HG03520 (cell line): ENCODE data around the gene GABBR2.

Experiments
- ATAC-seq: cut with Tn5 transposase; IDR thresholded peaks from one replicate; pipeline ENCODE4 v1.9.1; 2021; ENCODE audit warnings: mild to moderate bottlenecking, moderate library complexity; ENCODE audit not compliant: unreplicated experiment

GABBR2 gene

DNA sequence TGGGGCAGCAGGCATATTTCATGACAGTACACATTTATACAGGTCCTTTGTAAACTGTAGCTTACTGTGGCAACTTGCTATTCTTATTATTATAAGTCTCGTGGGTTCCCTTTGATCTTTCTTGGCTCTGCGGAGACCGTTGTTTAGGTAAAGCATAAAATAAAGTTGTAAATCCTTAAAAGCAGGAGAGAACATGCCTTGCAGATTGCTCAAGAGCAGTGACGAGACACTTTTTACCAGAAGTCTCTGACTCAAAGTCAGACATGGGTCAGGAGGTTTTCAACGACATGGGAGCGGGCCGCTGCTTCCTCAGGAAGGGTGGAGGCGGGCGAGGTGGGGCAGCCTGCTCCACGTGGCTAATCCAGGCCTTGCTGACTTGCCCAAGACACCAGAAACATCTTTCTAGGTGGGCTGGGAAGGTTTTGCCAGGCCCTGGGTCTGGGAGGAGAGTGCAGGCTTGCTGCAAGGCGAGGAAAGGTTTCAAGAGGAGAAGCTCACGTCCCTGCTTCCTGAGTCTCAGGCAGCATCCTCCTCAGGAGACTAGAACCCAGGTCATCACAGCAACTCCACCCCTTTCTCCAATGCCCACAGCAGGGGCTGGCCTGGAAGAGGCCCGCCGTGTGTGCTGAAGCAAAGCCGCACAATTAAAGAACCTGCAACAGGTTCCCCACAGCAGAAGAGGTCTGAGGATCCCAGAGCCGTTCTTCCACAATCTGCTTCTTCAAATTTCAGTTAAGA is 459.8 kb downstream of the GABBR2 start:
- ATAC-seq = no peak

DNA sequence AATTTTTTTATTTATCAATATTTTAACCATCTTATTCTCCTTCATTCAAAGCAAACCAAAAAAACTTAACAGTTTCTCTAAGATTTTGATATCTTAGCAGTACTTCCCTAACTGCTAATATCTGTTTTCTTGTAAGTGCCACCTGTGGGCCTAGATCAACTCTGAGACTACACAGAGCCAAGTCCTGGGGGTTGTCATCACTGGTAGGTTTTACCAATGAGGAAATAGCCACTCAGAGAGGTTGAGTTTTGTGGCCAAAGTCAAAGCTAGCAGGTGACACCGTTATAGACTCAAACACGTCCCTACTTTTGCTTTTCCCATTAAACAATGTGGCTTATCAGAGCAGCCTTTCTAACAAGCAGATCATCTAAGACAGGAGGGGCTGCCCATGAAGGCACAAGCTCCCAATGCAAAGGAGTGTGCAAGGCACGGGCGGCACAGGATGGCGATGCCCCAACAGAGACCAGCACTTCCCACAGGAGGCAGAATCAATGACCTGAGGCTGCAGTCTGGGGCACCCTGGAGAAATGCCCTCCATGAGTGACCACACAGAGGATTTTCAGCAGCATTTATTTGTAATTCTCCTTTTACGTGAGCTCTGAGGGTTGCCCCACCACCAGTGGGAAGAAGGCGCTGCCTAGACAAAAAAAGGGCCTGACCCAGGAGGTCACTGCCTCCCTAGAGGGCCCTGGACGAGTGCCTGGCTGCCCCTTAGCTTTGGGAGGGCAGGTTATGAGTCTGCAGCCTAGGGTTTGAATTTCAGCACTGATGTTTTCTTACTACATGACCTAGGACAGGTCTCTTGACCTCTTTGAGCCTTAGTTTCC is 460.7 kb downstream of the GABBR2 start:
- no peak for ATAC-seq

DNA sequence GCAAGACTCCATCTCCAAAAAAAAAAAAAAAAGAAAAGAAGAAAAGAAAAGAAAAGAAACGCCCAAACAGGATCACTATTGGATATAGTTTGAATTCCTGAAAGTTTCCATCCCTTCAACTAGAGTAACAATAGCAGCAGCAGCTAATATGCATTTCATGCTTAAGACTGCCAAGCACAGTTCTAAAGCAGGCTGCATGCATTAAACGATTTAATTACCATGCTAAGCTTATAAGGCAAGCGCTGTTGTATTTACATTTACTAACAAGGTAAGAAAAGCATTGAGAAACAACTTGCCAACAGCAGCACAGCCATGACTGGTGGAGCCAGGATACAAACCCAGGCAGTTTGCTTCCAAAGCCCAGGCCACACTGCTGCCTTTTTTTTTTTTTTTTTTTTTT is 466.3 kb downstream of the GABBR2 start:
- no peak for ATAC-seq

DNA sequence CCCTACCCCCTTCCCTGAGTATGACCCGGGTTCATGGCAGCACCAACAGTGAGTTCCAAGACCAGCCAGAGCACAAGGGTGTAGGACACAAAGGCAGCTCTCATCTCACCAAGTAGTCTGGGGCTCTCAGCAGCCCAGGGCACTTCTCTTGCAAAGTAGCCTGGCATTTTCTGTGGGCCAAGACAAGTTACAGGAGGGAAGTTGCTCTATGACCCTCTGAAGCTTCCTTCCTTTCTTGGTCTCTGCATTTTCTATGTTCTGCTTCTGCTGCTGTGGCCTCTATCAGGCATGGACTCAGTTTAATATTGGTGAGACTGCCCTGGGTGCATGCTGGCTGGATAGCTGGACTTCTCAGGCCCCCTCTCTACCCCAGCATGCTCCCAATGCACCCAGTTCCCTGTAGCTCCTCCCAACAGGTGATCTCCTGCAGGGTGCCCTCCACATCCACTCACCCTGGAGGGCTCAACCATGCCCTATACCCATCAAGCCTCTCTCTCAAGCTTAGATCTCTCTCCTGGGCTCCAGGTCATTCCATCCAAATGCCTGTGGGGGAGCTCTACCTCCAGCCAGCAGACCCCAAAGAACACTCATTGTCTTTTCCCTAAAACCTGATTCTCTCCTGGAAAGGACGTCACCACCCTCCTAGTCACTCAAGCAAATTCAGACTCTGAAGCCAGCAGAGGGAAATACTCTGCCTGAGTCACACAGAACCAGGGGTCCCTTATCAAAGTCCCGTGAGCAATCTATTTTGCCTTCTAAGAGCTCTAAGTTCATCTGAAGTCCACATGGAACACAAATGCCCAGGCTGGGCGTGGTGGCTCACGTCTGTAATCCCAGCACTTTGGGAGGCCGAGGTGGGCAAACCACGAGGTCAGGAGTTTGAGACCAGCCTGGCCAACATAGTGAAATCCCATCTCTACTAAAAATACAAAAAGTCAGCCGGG is 467.1 kb downstream of the GABBR2 start:
- ATAC-seq = no peak

DNA sequence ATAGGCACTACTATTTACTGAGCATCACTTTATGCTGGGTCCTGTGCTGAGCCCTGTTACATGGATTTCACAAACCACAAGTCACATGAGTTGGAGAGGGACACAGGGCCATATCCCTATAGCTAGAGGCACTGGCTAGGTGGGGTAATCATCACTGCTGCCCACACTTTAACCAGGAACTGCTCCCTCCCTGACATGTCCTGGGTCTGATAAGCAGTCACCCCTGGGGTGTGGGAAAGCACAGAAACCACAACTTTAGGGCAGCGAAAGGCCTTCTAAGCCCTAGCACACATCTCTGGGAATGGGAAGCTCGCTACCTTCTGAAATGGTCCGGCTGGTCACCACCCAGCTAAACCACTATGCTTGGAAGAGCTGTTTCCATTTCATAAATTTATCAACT is 468.3 kb downstream of the GABBR2 start:
- no peak for ATAC-seq
